ENCODE data around the gene NDUFS1.
"Not testable (repeated sequence)": the region's sequence is repeated elsewhere in the genome, so short reads cannot be mapped to it uniquely, and the experiment has no call there.

NDUFS1 gene

GRCh38 chr2:206159346-206160124 lies at the start of gene NDUFS1, which contains the start of gene EEF1B2:
Gene NDUFS1 (minus strand): TSS chr2:206159444. CDS start chr2:206153678, 5,766 bp downstream.
Gene EEF1B2 (plus strand): TSS chr2:206159895. CDS start chr2:206159980, 85 bp downstream.
- peak; percentile 89 to 94 for DNase-seq (ENCODE audit: extremely low read depth in 1 of 2, low read depth in 1 of 2)

- no peak for DNase-seq (ENCODE audit: extremely low read depth in 1 of 2, low read depth in 1 of 2)
These were observed 49.7 kb upstream of the NDUFS1 start for GRCh38 chr2:206208900-206209299.

GRCh38 chr2:206207316-206207715 lies 48.1 kb upstream of the NDUFS1 start:
- DNase-seq (ENCODE audit: extremely low read depth in 1 of 2, low read depth in 1 of 2) = not testable (repeated sequence)

GRCh38 chr2:206204710-206205109 lies 45.5 kb upstream of the NDUFS1 start:
- DNase-seq (ENCODE audit: extremely low read depth in 1 of 2, low read depth in 1 of 2) = no peak

- DNase-seq (ENCODE audit: extremely low read depth in 1 of 2, low read depth in 1 of 2) = no peak
These were observed 44.1 kb upstream of the NDUFS1 start for GRCh38 chr2:206203331-206203730.

- no peak for DNase-seq (ENCODE audit: extremely low read depth in 1 of 2, low read depth in 1 of 2)
These were observed 43.2 kb upstream of the NDUFS1 start for GRCh38 chr2:206202446-206202845.

- no peak for DNase-seq (ENCODE audit: extremely low read depth in 1 of 2, low read depth in 1 of 2)
These were observed 42.0 kb upstream of the NDUFS1 start for GRCh38 chr2:206201075-206201848.

GRCh38 chr2:206198677-206199076 lies 39.4 kb upstream of the NDUFS1 start:
- DNase-seq (ENCODE audit: extremely low read depth in 1 of 2, low read depth in 1 of 2) = no peak

- DNase-seq (ENCODE audit: extremely low read depth in 1 of 2, low read depth in 1 of 2) = no peak
These were observed 34.6 kb upstream of the NDUFS1 start for GRCh38 chr2:206193671-206194357.

GRCh38 chr2:206192157-206192556 lies 32.9 kb upstream of the NDUFS1 start:
- DNase-seq (ENCODE audit: extremely low read depth in 1 of 2, low read depth in 1 of 2) = no peak

- DNase-seq (ENCODE audit: extremely low read depth in 1 of 2, low read depth in 1 of 2) = no peak
These were observed 31.4 kb upstream of the NDUFS1 start for GRCh38 chr2:206190689-206191088.

- DNase-seq (ENCODE audit: extremely low read depth in 1 of 2, low read depth in 1 of 2) = no peak
These were observed 30.9 kb upstream of the NDUFS1 start for GRCh38 chr2:206190111-206190510.

GRCh38 chr2:206189691-206190090 lies 30.4 kb upstream of the NDUFS1 start:
- DNase-seq (ENCODE audit: extremely low read depth in 1 of 2, low read depth in 1 of 2) = no peak

- DNase-seq (ENCODE audit: extremely low read depth in 1 of 2, low read depth in 1 of 2) = not testable (repeated sequence)
These were observed 22.3 kb upstream of the NDUFS1 start for GRCh38 chr2:206181526-206181925.

GRCh38 chr2:206176901-206177300 lies 17.7 kb upstream of the NDUFS1 start:
- no peak for DNase-seq (ENCODE audit: extremely low read depth in 1 of 2, low read depth in 1 of 2)

- no peak for DNase-seq (ENCODE audit: extremely low read depth in 1 of 2, low read depth in 1 of 2)
These were observed 16.9 kb upstream of the NDUFS1 start for GRCh38 chr2:206176121-206176520.

GRCh38 chr2:206173147-206173546 lies 13.9 kb upstream of the NDUFS1 start:
- no peak for DNase-seq (ENCODE audit: extremely low read depth in 1 of 2, low read depth in 1 of 2)

- not testable (repeated sequence) for DNase-seq (ENCODE audit: extremely low read depth in 1 of 2, low read depth in 1 of 2)
These were observed 12.6 kb upstream of the NDUFS1 start for GRCh38 chr2:206171624-206172397.

- not testable (repeated sequence) for DNase-seq (ENCODE audit: extremely low read depth in 1 of 2, low read depth in 1 of 2)
These were observed 9.0 kb upstream of the NDUFS1 start for GRCh38 chr2:206168230-206168629.

- no peak for DNase-seq (ENCODE audit: extremely low read depth in 1 of 2, low read depth in 1 of 2)
These were observed 5.1 kb upstream of the NDUFS1 start for GRCh38 chr2:206164261-206164862.
